Thoracic aorta (tissue), 2 donors: Measurements from ENCODE around the gene PTGES3. TPM values are rescaled to one million over a fixed set of nuclear protein-coding genes. Genes with fewer than 3 reads are reported as not detected.

Experiments
- ATAC-seq: fragments of 150-250 bp; one replicate; pipeline ENCODE4 v1.8.0; 2017; ENCODE audit warnings: low read depth; ENCODE audit not compliant: insufficient number of reproducible peaks, low FRiP score
- DNase-seq: peaks from one replicate; pipeline ENCODE4 v3.0.0-alpha.2; 2020; ENCODE audit warnings: low spot score
- H3K27ac ChIP-seq, 2 donors: fragments of 200-600 bp; sonication (generic); 1 replicate in 1 of 2; 2 replicates in 1 of 2; pipeline ENCODE4 v1.5.1; 2016; ENCODE audit warnings: mild to moderate bottlenecking in 2 of 2, moderate library complexity in 2 of 2
- H3K27me3 ChIP-seq: fragments of 200-600 bp; sonication (generic); replicated peaks from 2 replicates; pipeline ENCODE4 v1.6.0; 2016; ENCODE audit warnings: mild to moderate bottlenecking; ENCODE audit not compliant: insufficient read depth
- H3K36me3 ChIP-seq: fragments of 200-600 bp; sonication (generic); one replicate; pipeline ENCODE4 v1.5.1; 2016
- H3K4me1 ChIP-seq, 2 donors: fragments of 200-600 bp; sonication (generic); 1 replicate in 1 of 2; 2 replicates in 1 of 2; pipeline versions ENCODE4 v1.5.1 to v1.6.0; 2016; ENCODE audit warnings: low read depth in 2 of 2, mild to moderate bottlenecking in 1 of 2; ENCODE audit not compliant: control insufficient read depth in 1 of 2
- H3K4me3 ChIP-seq: fragments of 200-600 bp; sonication (generic); 2 replicates; pipeline ENCODE4 v1.5.1; 2016; ENCODE audit warnings: mild to moderate bottlenecking
- H3K9me3 ChIP-seq: fragments of 200-600 bp; sonication (generic); 2 replicates; pipeline ENCODE4 v1.5.1; 2016
- total RNA-seq, 2 donors: library from RNA; depleted of rRNA; stranded (reverse); fragments of >200 nt; gene quantifications; one replicate each; pipeline versions ENCODE4 v1.1.0 to v1.2.3, GENCODE V29; 2016
- TF ChIP-seq, protein P1 (sequence below): fragments of 200-600 bp; sonication (generic); IDR thresholded peaks from one replicate; pipeline ENCODE4 v1.5.1; 2019; ENCODE audit warnings: antibody characterized with exemption

Gene PTGES3
- total RNA-seq, 2 donors from 2014 or later, result 70.4 to 97.6 TPM

- DNase-seq, result no peak
- TF ChIP-seq, protein P1, sequence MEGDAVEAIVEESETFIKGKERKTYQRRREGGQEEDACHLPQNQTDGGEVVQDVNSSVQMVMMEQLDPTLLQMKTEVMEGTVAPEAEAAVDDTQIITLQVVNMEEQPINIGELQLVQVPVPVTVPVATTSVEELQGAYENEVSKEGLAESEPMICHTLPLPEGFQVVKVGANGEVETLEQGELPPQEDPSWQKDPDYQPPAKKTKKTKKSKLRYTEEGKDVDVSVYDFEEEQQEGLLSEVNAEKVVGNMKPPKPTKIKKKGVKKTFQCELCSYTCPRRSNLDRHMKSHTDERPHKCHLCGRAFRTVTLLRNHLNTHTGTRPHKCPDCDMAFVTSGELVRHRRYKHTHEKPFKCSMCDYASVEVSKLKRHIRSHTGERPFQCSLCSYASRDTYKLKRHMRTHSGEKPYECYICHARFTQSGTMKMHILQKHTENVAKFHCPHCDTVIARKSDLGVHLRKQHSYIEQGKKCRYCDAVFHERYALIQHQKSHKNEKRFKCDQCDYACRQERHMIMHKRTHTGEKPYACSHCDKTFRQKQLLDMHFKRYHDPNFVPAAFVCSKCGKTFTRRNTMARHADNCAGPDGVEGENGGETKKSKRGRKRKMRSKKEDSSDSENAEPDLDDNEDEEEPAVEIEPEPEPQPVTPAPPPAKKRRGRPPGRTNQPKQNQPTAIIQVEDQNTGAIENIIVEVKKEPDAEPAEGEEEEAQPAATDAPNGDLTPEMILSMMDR, result no peak
- no peak for ATAC-seq
Measured at GRCh38 chr12:56679883-56680575, 8.1 kb downstream of the PTGES3 start.

GRCh38 chr12:56678852-56679251 is 9.2 kb downstream of the PTGES3 start:
- H3K27ac ChIP-seq, result no peak overlapping the region
- H3K9me3 ChIP-seq, result no peaks in the 10 kb centered on the region
- TF ChIP-seq, protein P1, result no peak
- ATAC-seq, result no peak
- no peaks in the 10 kb centered on the region for H3K27me3 ChIP-seq
- peaks cover 20 to 62% of the 10 kb centered on the region in 2 donors for H3K4me1 ChIP-seq
- peaks cover 6% of the 10 kb centered on the region for H3K36me3 ChIP-seq
- no peak for DNase-seq
- no peak overlapping the region for H3K4me3 ChIP-seq

More at GRCh38 chr12:56679883-56680575, 8.1 kb downstream of the PTGES3 start:
- H3K4me1 ChIP-seq, result peaks cover 28 to 69% of the 10 kb centered on the region in 2 donors
- no peaks in the 10 kb centered on the region for H3K27me3 ChIP-seq
- no peaks in the 10 kb centered on the region for H3K9me3 ChIP-seq
- H3K4me3 ChIP-seq, result no peak overlapping the region
- peaks cover 6% of the 10 kb centered on the region for H3K36me3 ChIP-seq
- H3K27ac ChIP-seq, result no peak overlapping the region

DNA sequence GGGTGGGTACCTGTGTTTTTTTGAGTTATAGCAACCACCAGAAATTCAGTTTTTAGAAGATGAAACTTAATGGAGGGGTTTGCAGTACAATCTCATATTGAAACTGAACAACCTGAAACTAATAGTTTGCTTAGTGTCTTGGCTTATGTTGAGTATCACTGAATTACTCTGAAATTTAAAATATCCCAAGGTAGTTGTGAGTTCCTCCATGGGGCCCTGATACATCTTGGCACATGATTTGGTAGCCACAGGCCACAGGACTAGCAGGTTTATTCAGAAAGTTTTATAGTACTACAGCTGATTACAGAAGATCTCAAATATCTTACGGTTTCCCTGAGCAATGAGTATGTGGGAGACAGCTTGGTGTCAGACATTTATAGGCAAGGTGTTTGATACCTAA is 10.4 kb downstream of the PTGES3 start:
- Histone ChIP-seq H3K4me3 (no peak overlapping the region), H3K9me3 (no peaks in the 10 kb centered on the region), H3K4me1 (peaks cover 20 to 60% of the 10 kb centered on the region in 2 donors), H3K36me3 (peaks cover 6% of the 10 kb centered on the region), H3K27ac (no peak overlapping the region), H3K27me3 (no peaks in the 10 kb centered on the region)
- no peak for DNase-seq
- ATAC-seq, result no peak
- TF ChIP-seq, protein P1, result no peak

- no peak for ATAC-seq
- DNase-seq, result no peak
- no peak overlapping the region for H3K27ac ChIP-seq
Measured at GRCh38 chr12:56676851-56677580, 11.1 kb downstream of the PTGES3 start.

GRCh38 chr12:56671608-56672007 is 16.5 kb downstream of the PTGES3 start:
- DNase-seq (no peak), ATAC-seq (no peak)
- TF ChIP-seq, protein P1, result no peak
- no peaks in the 10 kb centered on the region for H3K9me3 ChIP-seq
- no peaks in the 10 kb centered on the region for H3K27me3 ChIP-seq
- H3K27ac ChIP-seq, result no peak overlapping the region
- H3K4me1 ChIP-seq, result peaks cover 9 to 30% of the 10 kb centered on the region in 2 donors
- H3K36me3 ChIP-seq, result peaks cover 46% of the 10 kb centered on the region
- H3K4me3 ChIP-seq, result no peak overlapping the region

More at GRCh38 chr12:56676851-56677580, 11.1 kb downstream of the PTGES3 start:
- Histone ChIP-seq H3K4me1 (peaks cover 25 to 57% of the 10 kb centered on the region in 2 donors), H3K36me3 (peaks cover 12% of the 10 kb centered on the region), H3K9me3 (no peaks in the 10 kb centered on the region), H3K4me3 (no peak overlapping the region), H3K27me3 (no peaks in the 10 kb centered on the region)
- TF ChIP-seq, protein P1, result no peak
